Colon (tissue), 2 donors: Measurements from ENCODE around the gene DSCAM.

Experiments
- FAIRE-seq: peaks from 2 replicates; lab custom pipeline; 2012; peaks lifted over from hg19 to GRCh38; lab: Jason Lieb, UNC
- donor health status: control.
- donor health status: control.

The DSCAM gene

GRCh38 chr21:40837456-40837855 lies 9.5 kb downstream of the DSCAM start:
- no peak for FAIRE-seq

- no peak for FAIRE-seq
These were observed 11.7 kb downstream of the DSCAM start for GRCh38 chr21:40835184-40835694.

GRCh38 chr21:40833184-40833583 lies 13.8 kb downstream of the DSCAM start:
- FAIRE-seq = no peak

DNA sequence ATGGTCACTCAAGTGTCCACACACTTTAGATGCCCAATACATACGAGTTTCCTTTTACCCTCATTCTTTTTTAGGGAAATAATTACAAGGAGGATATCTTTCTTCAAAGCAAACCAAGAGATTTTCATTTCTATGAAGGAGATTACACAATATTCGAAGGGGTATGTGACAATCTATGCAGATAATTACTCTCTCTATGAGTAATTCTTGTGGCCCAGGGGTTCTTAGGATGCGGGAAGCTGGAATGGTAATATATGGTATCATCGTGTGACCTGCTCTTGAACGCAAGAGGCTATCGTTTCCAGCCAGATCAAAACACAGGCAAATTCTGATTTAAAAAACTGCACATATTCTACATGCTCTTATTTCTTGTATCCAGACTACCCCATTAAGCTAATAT lies 14.6 kb downstream of the DSCAM start:
- no peak for FAIRE-seq

GRCh38 chr21:40830836-40831235 lies 16.1 kb downstream of the DSCAM start:
- FAIRE-seq = no peak

DNA sequence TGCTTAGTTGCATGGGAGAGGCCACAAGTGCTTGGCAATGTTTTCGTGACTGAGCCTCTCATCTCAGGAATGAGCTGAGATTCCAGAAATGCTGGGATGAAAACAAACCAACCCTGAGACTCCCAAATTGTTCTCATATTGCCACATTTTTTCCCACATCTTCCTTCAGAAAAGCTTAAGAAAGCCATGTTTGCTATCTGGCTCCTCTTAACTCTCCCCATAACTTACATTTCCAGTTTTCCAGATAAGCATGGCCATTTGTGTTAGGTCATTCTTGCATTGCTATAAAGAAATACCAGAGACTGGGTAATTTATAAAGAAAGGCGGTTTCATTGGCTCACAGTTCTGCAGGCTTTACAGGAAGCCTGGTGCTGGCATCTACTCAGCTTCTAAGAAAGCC lies 17.2 kb downstream of the DSCAM start:
- FAIRE-seq = no peak

GRCh38 chr21:40829308-40829707 lies 17.6 kb downstream of the DSCAM start:
- no peak for FAIRE-seq

DNA sequence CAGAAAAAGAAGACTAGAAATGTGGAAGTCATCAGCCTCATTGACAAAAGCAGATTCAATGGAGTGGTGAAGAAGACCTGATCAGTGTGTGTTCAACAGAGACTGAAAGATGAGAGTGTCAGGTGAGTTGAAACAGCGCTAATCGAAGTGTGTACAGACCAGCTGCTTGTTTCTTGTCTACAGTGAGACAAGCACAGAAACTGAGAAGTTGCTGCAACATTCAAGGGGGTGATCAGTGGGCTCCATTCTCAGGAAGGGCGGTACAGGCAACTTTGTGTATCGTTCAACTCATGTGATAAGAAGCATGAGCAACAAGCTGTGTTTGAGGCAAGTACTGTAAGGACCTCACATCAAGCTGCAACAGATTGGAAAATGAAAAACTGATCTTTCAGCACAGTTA lies 19.4 kb downstream of the DSCAM start:
- no peak for FAIRE-seq

GRCh38 chr21:40819071-40819900 lies 27.7 kb downstream of the DSCAM start:
- no peak for FAIRE-seq

- FAIRE-seq = no peak
These were observed 33.0 kb downstream of the DSCAM start for GRCh38 chr21:40813918-40814317.

- no peak for FAIRE-seq
These were observed 37.2 kb downstream of the DSCAM start for GRCh38 chr21:40809673-40810197.

DNA sequence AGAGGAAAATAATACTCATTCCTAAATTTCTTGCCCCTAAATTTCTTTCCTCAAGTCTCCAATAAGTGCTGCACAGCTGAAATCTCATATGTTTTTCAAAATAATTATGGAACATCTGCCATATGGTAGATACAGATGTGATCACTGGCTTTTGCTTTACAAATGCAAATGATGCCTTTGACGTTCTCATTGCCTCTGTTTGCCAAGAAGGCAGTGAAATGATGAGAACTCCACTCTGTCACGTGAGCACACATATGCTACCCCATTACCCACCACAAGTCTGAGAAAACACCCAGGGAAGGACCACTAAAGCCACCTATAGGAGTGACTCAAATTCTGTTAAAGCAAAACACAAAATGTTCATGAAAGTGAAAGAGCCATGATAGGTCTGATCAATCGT lies 43.9 kb downstream of the DSCAM start:
- no peak for FAIRE-seq

- no peak for FAIRE-seq
These were observed 46.8 kb downstream of the DSCAM start for GRCh38 chr21:40800126-40800525.

DNA sequence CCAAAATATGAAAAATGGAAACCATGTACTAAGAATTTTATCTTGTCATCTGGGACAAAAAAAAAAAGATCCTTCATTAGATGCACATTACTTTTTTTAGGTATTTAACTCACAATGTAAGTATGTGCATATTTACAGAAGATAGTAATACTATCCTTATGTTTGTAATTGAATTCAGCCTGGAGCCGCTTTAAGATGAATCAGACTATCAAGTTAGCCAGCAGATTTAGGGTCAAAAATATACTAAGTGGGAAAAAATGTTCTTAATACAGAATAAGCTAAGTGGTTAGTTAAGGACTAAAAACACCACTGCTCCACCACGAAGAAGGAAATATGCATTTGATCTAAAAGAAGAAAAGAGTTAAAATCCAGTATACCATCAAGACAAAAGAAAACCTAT lies 49.1 kb downstream of the DSCAM start:
- no peak for FAIRE-seq

DNA sequence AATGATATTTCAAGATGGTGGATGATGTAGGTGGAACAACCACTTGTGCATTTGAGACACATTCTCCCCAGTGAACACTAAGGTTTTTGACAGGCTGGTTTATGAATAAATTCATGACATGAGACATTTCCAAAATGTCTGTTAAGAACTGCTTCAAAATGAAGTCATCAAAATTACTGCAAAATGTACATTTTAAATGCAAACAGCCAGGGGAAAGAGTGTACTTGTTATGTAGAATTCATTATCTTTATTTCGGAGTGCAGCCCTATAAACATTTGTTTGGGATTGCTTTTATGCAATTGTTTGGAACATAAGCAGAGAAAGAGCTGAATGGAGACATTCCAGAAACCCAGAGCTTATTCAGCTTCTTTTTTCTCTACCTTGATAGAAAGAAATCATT lies 49.5 kb downstream of the DSCAM start:
- FAIRE-seq = no peak

DNA sequence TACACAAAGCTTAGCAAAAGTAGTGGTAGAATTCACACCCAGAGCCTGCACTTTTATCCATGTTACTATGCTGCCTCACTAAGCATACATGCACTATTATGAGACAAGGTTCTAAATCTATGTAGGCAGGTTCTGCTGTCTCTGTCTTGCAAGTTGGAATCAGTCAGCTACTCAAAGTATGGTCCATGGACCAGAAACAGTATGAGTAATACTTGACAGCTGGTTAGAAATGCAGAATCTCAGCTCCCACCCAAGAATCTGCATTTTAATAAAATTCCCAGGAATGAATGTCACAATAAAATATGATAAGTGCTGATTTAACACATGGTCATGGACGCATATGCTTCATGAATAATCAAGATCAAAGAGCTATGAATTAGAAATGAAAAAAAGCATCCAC lies 50.5 kb downstream of the DSCAM start:
- no peak for FAIRE-seq

DNA sequence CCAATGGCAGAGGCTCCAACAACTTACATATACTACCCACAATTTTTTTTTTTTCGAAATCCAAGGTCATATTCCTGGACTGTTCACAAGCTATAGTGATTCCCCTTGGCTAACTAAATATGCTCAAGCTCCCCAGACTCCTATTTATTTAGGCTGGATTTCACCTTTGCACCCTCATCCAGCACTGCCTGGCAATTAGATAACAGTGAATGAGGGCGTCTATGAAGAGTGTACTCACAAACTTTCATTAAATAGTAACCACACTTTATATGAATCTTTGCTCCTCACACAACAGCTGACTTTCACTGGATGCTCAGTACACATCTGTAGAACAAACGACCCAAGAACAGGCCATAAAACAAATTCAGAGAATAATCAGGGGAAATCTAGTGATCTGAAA lies 51.6 kb downstream of the DSCAM start:
- no peak for FAIRE-seq

GRCh38 chr21:40792691-40793456 lies 54.1 kb downstream of the DSCAM start:
- FAIRE-seq = no peak

DNA sequence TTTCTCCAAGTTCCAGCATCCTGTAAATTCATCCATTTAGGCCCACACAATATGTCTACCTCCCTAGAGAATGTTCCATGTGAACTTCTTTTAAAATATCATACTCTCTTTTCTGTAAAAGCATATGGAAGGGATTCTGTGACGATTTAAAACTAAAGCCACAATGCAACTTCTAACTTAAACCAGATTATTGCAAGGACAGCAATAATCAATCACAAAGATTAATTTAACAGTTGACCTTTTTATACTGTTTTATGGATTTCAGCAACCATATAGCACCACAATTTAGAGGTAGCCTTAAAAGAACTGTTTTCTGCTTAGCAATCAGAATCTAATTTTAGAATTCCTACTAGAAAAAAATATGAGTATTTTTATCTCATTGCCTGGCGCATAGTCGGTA lies 58.3 kb downstream of the DSCAM start:
- no peak for FAIRE-seq

DNA sequence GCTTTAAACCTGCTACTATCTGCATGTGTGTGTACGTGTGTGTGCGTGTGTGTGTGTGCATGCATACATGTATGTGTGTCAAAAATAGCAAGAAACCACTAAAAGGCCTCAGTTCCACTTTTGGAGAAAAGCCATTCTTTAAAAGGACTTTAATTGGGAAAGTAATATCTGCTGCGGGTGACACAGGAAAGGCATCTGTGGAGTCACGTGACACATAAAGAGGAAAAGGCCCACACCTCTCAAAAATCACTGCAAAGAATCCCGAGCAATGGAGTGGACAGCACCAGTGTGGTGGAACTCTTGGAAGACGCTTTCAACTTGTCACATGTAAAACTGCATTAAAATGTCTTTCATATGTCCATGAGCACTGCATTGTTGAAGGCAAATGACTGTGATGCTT lies 63.6 kb downstream of the DSCAM start:
- no peak for FAIRE-seq

DNA sequence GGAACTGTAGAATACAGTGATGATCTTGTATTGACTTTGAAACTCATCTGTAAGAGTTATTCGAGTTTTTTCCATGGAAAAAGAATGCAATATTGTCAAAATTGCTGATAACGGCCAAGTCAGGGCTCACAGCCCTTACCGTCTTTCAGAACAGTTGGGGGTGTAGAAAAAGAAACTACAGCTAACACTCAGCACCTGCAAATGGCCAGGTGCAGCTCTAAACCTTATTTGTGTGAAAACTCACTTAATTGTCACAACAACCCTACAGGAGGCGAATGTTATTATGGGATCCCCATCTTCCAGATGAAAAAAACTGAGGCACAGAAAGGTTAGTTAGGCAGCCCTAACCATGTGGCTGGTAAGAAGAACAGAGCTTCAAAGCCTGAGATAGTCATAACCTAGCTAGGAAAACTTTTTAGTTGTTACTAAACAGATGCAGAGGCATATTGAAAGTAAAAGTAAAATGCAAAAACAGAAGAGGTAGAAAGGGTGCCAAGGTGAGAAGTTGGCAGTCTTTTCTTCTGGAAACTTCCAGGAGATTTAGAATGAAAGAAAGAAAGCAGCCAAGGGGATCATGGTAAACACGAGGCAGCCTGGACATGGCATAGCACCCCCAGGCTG lies 76.4 kb downstream of the DSCAM start:
- no peak for FAIRE-seq

GRCh38 chr21:40769231-40769630 lies 77.7 kb downstream of the DSCAM start:
- FAIRE-seq = no peak

- no peak for FAIRE-seq
These were observed 78.9 kb downstream of the DSCAM start for GRCh38 chr21:40768056-40768455.
